ENCODE results near the gene ADIRF. TPM values are rescaled to one million over a fixed set of nuclear protein-coding genes. Genes with fewer than 3 reads are reported as not detected.
A peak's percentile ranks its signal among the peaks of the same experiment; 100 is the strongest.

Gene ADIRF
- total and polyA plus RNA-seq, 2 donors (not counting 1 experiment from before 2014, with no cell fraction given) = not detected

DNA sequence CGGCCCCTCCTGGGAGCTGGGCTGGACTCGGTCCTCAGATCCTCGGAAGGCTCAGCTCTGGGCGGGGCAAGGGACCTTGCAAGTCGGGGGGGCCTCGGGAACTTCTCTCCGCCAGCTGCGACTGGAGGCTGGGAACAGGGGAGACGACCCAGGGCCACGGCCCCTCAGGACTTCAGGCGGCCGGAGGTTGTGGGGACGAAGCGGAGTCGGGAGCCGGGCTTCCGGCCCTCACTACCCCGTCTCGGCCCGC, 2.6 kb downstream of the ADIRF start:
- peak overlapping the region; percentile 80 to 86 for H3K27ac ChIP-seq (ENCODE audit: low read length in 2 of 2)
- H3K4me1 ChIP-seq (ENCODE audit: control insufficient read depth in 2 of 2, insufficient read depth in 2 of 2, low read length in 2 of 2) = peaks cover 29 to 45% of the 10 kb centered on the region in 2 donors
- H4K20me1 ChIP-seq (ENCODE audit: control insufficient read depth, insufficient read depth, low read length, poor library complexity, severe bottlenecking) = no peaks in the 10 kb centered on the region
- Mint-ChIP-seq H3K27me3 (peaks cover 7% of the 10 kb centered on the region), H3K4me3 (peak overlapping the region; percentile 91), H3K9me3 (ENCODE audit: insufficient read depth) (no peaks in the 10 kb centered on the region), H3K4me1 (peaks cover 33% of the 10 kb centered on the region), H3K27ac (peak overlapping the region; percentile 86)
- POLR2A ChIA-PET = interaction anchor here (0.9 to 1.4 kb wide), 2 partner anchors 124 to 571 kb away, joined by 4 to 10 read pairs; partner anchors contain the start of genes GLUD1 and SHLD2
- peak overlapping the region; percentile 80 for H3K9ac ChIP-seq (ENCODE audit: low read length)
- no peaks in the 10 kb centered on the region for H3K36me3 ChIP-seq (replicated peaks in 1 of 2; ENCODE audit: control extremely low read depth in 1 of 2, control insufficient read depth in 1 of 2, extremely low read depth in 1 of 2, insufficient read depth in 2 of 2, low read length in 1 of 2)
- intact Hi-C loops (cut with micrococcal nuclease) = loop anchor here (1.0 to 2.0 kb wide), 3 partner anchors 32 to 214 kb away; partner anchors contain the start of genes BMPR1A and SHLD2
- peak overlapping the region; percentile 87 for H2AFZ ChIP-seq (ENCODE audit: insufficient read depth, low read depth, low read length, poor library complexity, severe bottlenecking)
- peak overlapping the region; percentile 99 for H3K4me2 ChIP-seq (replicated peaks; ENCODE audit: low read depth, low read length, poor library complexity, severe bottlenecking)
- WGBS (ENCODE audit: insufficient coverage) = under 1% methylated on average over 19 of the region's 20 CpGs
- peaks cover 0 to 20% (median 0%) of the 10 kb centered on the region in 3 donors for H3K9me3 ChIP-seq (ENCODE audit: control extremely low read depth in 1 of 3, control insufficient read depth in 2 of 3, insufficient read depth in 1 of 3, low read length in 2 of 3)
- CTCF ChIA-PET = interaction anchor here (0.6 to 3.9 kb wide), 3 partner anchors 31 to 259 kb away, joined by 3 to 19 read pairs (median 4); no protein-coding TSS in a partner anchor
- DNase-seq (no peak), ATAC-seq (ENCODE audit: low read depth) (no peak)
- TF ChIP-seq, protein P1, sequence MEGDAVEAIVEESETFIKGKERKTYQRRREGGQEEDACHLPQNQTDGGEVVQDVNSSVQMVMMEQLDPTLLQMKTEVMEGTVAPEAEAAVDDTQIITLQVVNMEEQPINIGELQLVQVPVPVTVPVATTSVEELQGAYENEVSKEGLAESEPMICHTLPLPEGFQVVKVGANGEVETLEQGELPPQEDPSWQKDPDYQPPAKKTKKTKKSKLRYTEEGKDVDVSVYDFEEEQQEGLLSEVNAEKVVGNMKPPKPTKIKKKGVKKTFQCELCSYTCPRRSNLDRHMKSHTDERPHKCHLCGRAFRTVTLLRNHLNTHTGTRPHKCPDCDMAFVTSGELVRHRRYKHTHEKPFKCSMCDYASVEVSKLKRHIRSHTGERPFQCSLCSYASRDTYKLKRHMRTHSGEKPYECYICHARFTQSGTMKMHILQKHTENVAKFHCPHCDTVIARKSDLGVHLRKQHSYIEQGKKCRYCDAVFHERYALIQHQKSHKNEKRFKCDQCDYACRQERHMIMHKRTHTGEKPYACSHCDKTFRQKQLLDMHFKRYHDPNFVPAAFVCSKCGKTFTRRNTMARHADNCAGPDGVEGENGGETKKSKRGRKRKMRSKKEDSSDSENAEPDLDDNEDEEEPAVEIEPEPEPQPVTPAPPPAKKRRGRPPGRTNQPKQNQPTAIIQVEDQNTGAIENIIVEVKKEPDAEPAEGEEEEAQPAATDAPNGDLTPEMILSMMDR (IDR thresholded peaks at IDR 0.05) = no peak
- no peak for TF ChIP-seq EZH2 (IDR thresholded peaks at IDR 0.05; ENCODE audit: borderline replicate concordance, insufficient read depth, low read depth, low read length, poor library complexity, severe bottlenecking)
- peak overlapping the region in 4 of 5 experiments; percentile 70 to 83 (median 76) for H3K4me3 ChIP-seq (ENCODE audit: control extremely low read depth in 1 of 5, extremely low read depth in 1 of 5, insufficient read depth in 1 of 5, low read depth in 2 of 5, low read length in 4 of 5)
- H3K27me3 ChIP-seq (replicated peaks in 1 of 4; ENCODE audit: control extremely low read depth in 1 of 4, control insufficient read depth in 3 of 4, insufficient read depth in 4 of 4, low read length in 3 of 4) = peaks cover 0 to 33% (median 15%) of the 10 kb centered on the region in 4 experiments
- H3K79me2 ChIP-seq (ENCODE audit: control insufficient read depth, insufficient read depth, low read length) = no peaks in the 10 kb centered on the region

All from B cell (primary cell).